A673 (cell line): ENCODE measurements around the gene TEX22. TPM values are rescaled to one million over a fixed set of nuclear protein-coding genes. Genes with fewer than 3 reads are reported as not detected.

Experiments
- BruUV-seq: library from RNA; stranded (reverse); fragments of 400-500 nt; replicated peaks from 2 replicates; lab custom pipeline; 2021; lab: Mats Ljungman, UMichigan
- CTCF ChIA-PET: fragments of 300-600 bp; sonication (Branson Sonifier 250); formaldehyde crosslinking; loops from one replicate; lab custom pipeline; 2022; ENCODE audit warnings: antibody characterized with exemption; lab: Charles Lee
- POLR2A ChIA-PET: fragments of 300-600 bp; sonication (Branson Sonifier 250); formaldehyde crosslinking; loops from one replicate; lab custom pipeline; 2022; ENCODE audit warnings: antibody characterized with exemption; ENCODE audit not compliant: low non-redundant PET; lab: Charles Lee
- DNase-seq: peaks from one replicate; pipeline ENCODE4 v3.0.0-alpha.2; 2015; ENCODE audit warnings: low spot score
- H3K27ac ChIP-seq: fragments of 200-600 bp; sonication (generic); 2 replicates; pipeline ENCODE4 v1.5.1; 2016; ENCODE audit warnings: mixed run types, low read depth, mild to moderate bottlenecking, mixed read lengths, antibody characterized with exemption, low read length; ENCODE audit not compliant: poor library complexity, severe bottlenecking
- H3K27me3 ChIP-seq: fragments of 200-600 bp; sonication (generic); replicated peaks from 2 replicates; pipeline ENCODE4 v1.6.1; 2017; ENCODE audit warnings: mixed run types, low read depth, mild to moderate bottlenecking, mixed read lengths, antibody characterized with exemption, low read length; ENCODE audit not compliant: insufficient read depth, poor library complexity
- H3K36me3 ChIP-seq: fragments of 200-600 bp; sonication (generic); 2 replicates; pipeline ENCODE4 v1.6.1; 2016; ENCODE audit warnings: mixed run types, mild to moderate bottlenecking, mixed read lengths, antibody characterized with exemption, low read length; ENCODE audit not compliant: insufficient read depth, poor library complexity, severe bottlenecking
- H3K4me1 ChIP-seq: fragments of 200-600 bp; sonication (generic); 2 replicates; pipeline ENCODE4 v1.6.1; 2017; ENCODE audit warnings: mixed run types, mild to moderate bottlenecking, mixed read lengths, antibody characterized with exemption, low read length; ENCODE audit not compliant: insufficient read depth, poor library complexity, severe bottlenecking
- H3K4me3 ChIP-seq: fragments of 200-600 bp; sonication (generic); 2 replicates; pipeline ENCODE4 v1.5.1; 2016; ENCODE audit warnings: low read depth, mixed run types, mild to moderate bottlenecking, mixed read lengths, low read length; ENCODE audit not compliant: poor library complexity, severe bottlenecking
- H3K9me3 ChIP-seq: fragments of 200-600 bp; sonication (generic); 2 replicates; pipeline ENCODE4 v1.6.1; 2016; ENCODE audit warnings: mixed run types, low read depth, mild to moderate bottlenecking, mixed read lengths, antibody characterized with exemption, low read length; ENCODE audit not compliant: poor library complexity, severe bottlenecking
- CTCF ChIP-seq: fragments of 300-800, 200-600 bp; sonication (generic); conservative IDR thresholded peaks from 2 replicates; pipeline ENCODE4 v1.5.1; 2017; ENCODE audit warnings: low read depth, mild to moderate bottlenecking, antibody characterized with exemption, low read length, moderate library complexity, mixed read lengths
- EZH2 ChIP-seq: fragments of 200-600 bp; sonication (generic); IDR thresholded peaks from 2 replicates; pipeline ENCODE4 v1.6.1; 2017; ENCODE audit warnings: borderline replicate concordance, low read depth, mild to moderate bottlenecking, mixed read lengths, antibody characterized with exemption, low read length; ENCODE audit not compliant: poor library complexity, severe bottlenecking
- intact Hi-C: fragments of 100-400 bp; cut with micrococcal nuclease; formaldehyde crosslinking; loops from one replicate; pipeline ENCODE4 v1.10.0; 2022; ENCODE audit not compliant: unreplicated experiment
- total RNA-seq: library from RNA; stranded (reverse); gene quantifications from 2 replicates; pipeline ENCODE4 v1.2.3, GENCODE V29; 2021

Gene TEX22
- total RNA-seq, 1 experiment from 2014 or later = 2.7 TPM

GRCh38 chr14:105421723-105422615 lies 23.6 kb downstream of the TEX22 start:
- peak overlapping the region; percentile 91 for H3K27ac ChIP-seq
- no peaks in the 10 kb centered on the region for H3K9me3 ChIP-seq
- TF ChIP-seq CTCF = no peak
- TF ChIP-seq EZH2 = no peak
- H3K4me1 ChIP-seq = peaks cover 28% of the 10 kb centered on the region
- H3K27me3 ChIP-seq = no peaks in the 10 kb centered on the region
- BruUV-seq = no TSS peak
- intact Hi-C loops = no loop called here
- H3K4me3 ChIP-seq = peak overlapping the region; percentile 97
- no peak for DNase-seq
- POLR2A ChIA-PET = no interaction called here
- H3K36me3 ChIP-seq = peaks cover 18% of the 10 kb centered on the region
- CTCF ChIA-PET = no interaction called here

GRCh38 chr14:105422695-105423487 lies 24.6 kb downstream of the TEX22 start:
- Histone ChIP-seq H3K27ac (no peak overlapping the region), H3K36me3 (peaks cover 23% of the 10 kb centered on the region), H3K4me1 (peaks cover 28% of the 10 kb centered on the region), H3K9me3 (no peaks in the 10 kb centered on the region), H3K4me3 (no peak overlapping the region), H3K27me3 (no peaks in the 10 kb centered on the region)
- no peak for DNase-seq
- no peak for TF ChIP-seq CTCF
- TF ChIP-seq EZH2 = no peak
- BruUV-seq = no TSS peak
- intact Hi-C loops = no loop called here
- ChIA-PET CTCF (interaction anchor here (0.6 kb wide), 1 partner anchor 9 kb away, joined by 8 read pairs; no protein-coding TSS in a partner anchor), POLR2A (no interaction called here)

DNA sequence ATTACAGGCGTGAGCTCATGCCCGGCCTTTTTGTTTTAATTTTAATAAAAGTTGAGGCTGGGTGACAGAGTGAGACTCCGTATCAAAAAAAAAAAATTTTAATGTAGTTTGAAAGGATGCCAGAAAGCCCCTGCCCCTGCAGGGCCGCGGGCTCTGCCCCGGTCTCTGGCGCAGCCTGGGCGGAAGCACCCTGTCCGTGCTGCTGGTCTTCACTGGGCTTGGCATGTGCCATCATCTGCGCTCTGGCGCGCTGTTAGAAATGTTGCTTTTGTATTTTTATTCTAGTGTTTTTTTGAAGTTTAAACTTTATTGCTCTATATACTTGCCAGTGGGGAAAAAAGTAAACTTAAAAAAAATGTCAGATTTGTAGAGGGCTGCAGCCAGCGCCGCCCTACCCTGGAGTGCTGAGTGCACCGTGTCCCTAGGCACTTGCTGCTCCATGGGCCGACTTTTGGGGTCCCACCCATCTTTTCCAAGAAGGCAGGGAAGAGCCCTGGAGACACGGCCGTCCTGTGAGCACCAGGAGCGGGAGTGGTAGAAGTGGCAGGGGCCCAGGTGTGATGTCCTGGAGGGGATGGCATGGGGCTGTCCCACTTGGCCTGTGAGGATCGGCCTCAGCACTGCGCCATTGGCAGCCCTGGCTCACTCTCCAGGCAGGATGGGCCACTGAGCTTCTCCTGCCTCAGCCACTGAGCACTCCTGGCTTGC lies 25.3 kb downstream of the TEX22 start:
- no TSS peak for BruUV-seq
- CTCF ChIA-PET = no interaction called here
- H3K4me1 ChIP-seq = peaks cover 24% of the 10 kb centered on the region
- H3K36me3 ChIP-seq = peaks cover 27% of the 10 kb centered on the region
- H3K27ac ChIP-seq = no peak overlapping the region
- no peak for TF ChIP-seq CTCF
- no peak for TF ChIP-seq EZH2
- H3K27me3 ChIP-seq = no peaks in the 10 kb centered on the region
- DNase-seq = no peak
- no peak overlapping the region for H3K4me3 ChIP-seq
- POLR2A ChIA-PET = no interaction called here
- no peaks in the 10 kb centered on the region for H3K9me3 ChIP-seq
- intact Hi-C loops = no loop called here
